Measurements from ENCODE around the gene CBX6.

CBX6 gene

DNA sequence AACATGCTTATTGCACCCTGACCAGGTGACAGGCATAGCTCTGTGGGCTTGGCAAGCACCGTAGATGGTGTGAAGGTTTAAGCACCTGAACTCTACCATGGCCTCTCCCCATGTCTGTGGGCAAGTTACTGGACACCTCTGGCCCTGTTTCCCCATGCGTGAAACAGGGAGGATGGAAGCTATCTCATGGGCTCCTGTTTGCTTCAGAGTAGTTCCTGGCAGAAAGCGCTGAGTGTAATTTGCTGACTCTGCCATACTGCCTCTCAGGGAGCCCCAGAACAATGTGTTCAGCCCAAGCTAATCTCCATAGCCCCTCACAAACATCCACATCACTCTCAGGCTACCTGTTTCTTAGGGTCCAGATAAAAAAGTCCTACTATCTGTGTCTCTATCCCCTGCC is 2.4 kb downstream of the CBX6 start:
- no peak overlapping the region for H3K9ac ChIP-seq (ENCODE audit: low read depth, low read length)
- TF ChIP-seq EZH2 (IDR thresholded peaks at IDR 0.05; ENCODE audit: borderline replicate concordance, low read depth, low read length, severe bottlenecking) (no peak), CTCF (IDR thresholded peaks at IDR 0.05; ENCODE audit: borderline replicate concordance, extremely low read depth, low read length, poor library complexity, severe bottlenecking) (no peak)
- DNase-seq (no peak), ATAC-seq (ENCODE audit: insufficient read depth, low read depth) (no peak)
- peaks cover 55% of the 10 kb centered on the region for H3K36me3 ChIP-seq (ENCODE audit: insufficient read depth, low read length)
- peak overlapping the region; percentile 72 for H3K4me2 ChIP-seq (ENCODE audit: insufficient read depth, low read length)
- H4K20me1 ChIP-seq (ENCODE audit: insufficient read depth, low read length) = peaks cover 52% of the 10 kb centered on the region
- H2AFZ ChIP-seq (ENCODE audit: low read depth, low read length) = no peak overlapping the region
- H3K9me3 ChIP-seq (ENCODE audit: insufficient read depth, low read length, severe bottlenecking) = no peaks in the 10 kb centered on the region
- H3K4me1 ChIP-seq (ENCODE audit: insufficient read depth, low read length) = peaks cover 40% of the 10 kb centered on the region
- peaks cover 38% of the 10 kb centered on the region for H3K79me2 ChIP-seq (ENCODE audit: insufficient read depth, low read length)
- H3K27ac ChIP-seq (ENCODE audit: low read length) = 0 out of 2 replicates have a peak overlapping the region, but pooled peaks have one; percentile 19
- H3K27me3 ChIP-seq (ENCODE audit: insufficient read depth, low read length, poor library complexity) = peaks cover 24% of the 10 kb centered on the region
- no peak overlapping the region for H3K4me3 ChIP-seq (ENCODE audit: low read depth in 1 of 2, low read length in 2 of 2)

DNA sequence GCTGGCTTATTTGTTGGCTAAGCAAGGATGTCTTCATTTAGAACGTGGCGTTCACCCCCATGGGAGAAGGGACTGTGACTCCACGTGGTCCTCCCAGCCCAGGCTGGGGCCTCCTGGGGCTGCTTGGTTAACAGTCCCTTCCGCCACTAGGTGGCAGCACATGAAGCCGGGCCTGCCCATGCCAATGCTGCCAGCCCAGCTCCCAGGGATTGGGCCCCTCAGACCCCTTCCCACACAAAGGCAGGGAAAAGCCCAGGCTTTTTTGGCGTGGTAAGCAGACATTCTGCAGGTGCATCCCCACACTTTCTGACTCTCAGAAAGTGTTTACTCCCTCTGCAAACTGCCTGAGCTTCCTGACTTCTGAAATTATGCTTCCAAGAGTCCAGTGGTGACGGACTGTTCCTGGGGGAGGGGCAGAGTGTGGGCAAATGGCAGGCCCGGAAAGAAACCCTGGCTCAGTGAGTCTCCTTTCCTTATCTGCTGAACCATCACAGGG is 3.1 kb downstream of the CBX6 start:
- Histone ChIP-seq H3K36me3 (ENCODE audit: insufficient read depth, low read length) (peaks cover 61% of the 10 kb centered on the region), H3K27me3 (ENCODE audit: insufficient read depth, low read length, poor library complexity) (peaks cover 17% of the 10 kb centered on the region), H2AFZ (ENCODE audit: low read depth, low read length) (no peak overlapping the region), H4K20me1 (ENCODE audit: insufficient read depth, low read length) (peaks cover 59% of the 10 kb centered on the region), H3K79me2 (ENCODE audit: insufficient read depth, low read length) (peaks cover 38% of the 10 kb centered on the region), H3K9me3 (ENCODE audit: insufficient read depth, low read length, severe bottlenecking) (no peaks in the 10 kb centered on the region), H3K27ac (ENCODE audit: low read length) (no peak overlapping the region), H3K4me3 (ENCODE audit: low read depth in 1 of 2, low read length in 2 of 2) (no peak overlapping the region), H3K9ac (ENCODE audit: low read depth, low read length) (no peak overlapping the region), H3K4me2 (ENCODE audit: insufficient read depth, low read length) (peak overlapping the region; percentile 34), H3K4me1 (ENCODE audit: insufficient read depth, low read length) (peaks cover 40% of the 10 kb centered on the region)
- TF ChIP-seq EZH2 (IDR thresholded peaks at IDR 0.05; ENCODE audit: borderline replicate concordance, low read depth, low read length, severe bottlenecking) = no peak
- peak; percentile 91 for TF ChIP-seq CTCF (IDR thresholded peaks at IDR 0.05; ENCODE audit: borderline replicate concordance, extremely low read depth, low read length, poor library complexity, severe bottlenecking)
- DNase-seq = peak; percentile 84
- ATAC-seq (ENCODE audit: insufficient read depth, low read depth) = peak; percentile 74

- no peak overlapping the region for H3K27ac ChIP-seq (ENCODE audit: low read length)
Observed at GRCh38 chr22:38868286-38868721, 3.7 kb downstream of the CBX6 start.

More at GRCh38 chr22:38868286-38868721, 3.7 kb downstream of the CBX6 start:
- Histone ChIP-seq H3K4me1 (ENCODE audit: insufficient read depth, low read length) (peaks cover 40% of the 10 kb centered on the region), H3K9me3 (ENCODE audit: insufficient read depth, low read length, severe bottlenecking) (no peaks in the 10 kb centered on the region), H3K4me2 (ENCODE audit: insufficient read depth, low read length) (peak overlapping the region; percentile 34; the same call in 1 of the 2 replicates), H2AFZ (ENCODE audit: low read depth, low read length) (no peak overlapping the region), H3K4me3 (ENCODE audit: low read depth in 1 of 2, low read length in 2 of 2) (no peak overlapping the region), H3K9ac (ENCODE audit: low read depth, low read length) (no peak overlapping the region), H3K27me3 (ENCODE audit: insufficient read depth, low read length, poor library complexity) (peaks cover 10% of the 10 kb centered on the region), H4K20me1 (ENCODE audit: insufficient read depth, low read length) (peaks cover 65% of the 10 kb centered on the region), H3K79me2 (ENCODE audit: insufficient read depth, low read length) (peaks cover 38% of the 10 kb centered on the region), H3K36me3 (ENCODE audit: insufficient read depth, low read length) (peaks cover 65% of the 10 kb centered on the region)
- ATAC-seq (ENCODE audit: insufficient read depth, low read depth) = no peak
- TF ChIP-seq CTCF (IDR thresholded peaks at IDR 0.05; ENCODE audit: borderline replicate concordance, extremely low read depth, low read length, poor library complexity, severe bottlenecking) (no peak), EZH2 (IDR thresholded peaks at IDR 0.05; ENCODE audit: borderline replicate concordance, low read depth, low read length, severe bottlenecking) (no peak)
- no peak for DNase-seq
